Measurements from ENCODE around the gene COMMD3.

DNA sequence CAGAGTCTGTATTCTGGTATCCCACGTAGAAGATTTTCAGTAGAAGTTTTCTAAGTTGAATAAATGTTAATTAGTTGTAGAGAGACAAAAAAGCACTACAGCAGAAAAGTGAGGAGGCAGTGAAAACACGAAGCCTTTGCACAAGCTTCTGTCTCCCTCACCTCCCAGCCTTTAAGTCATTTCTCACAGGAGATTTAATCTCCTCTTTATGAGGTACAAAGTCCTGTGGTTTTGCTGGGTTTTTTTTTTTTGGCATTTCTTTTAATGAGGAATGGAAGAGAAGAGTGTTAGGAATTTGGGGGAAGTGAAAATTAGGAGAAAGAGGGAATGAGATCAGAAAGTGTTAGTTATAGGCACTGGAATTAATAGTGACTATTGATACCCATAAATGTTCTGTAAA lies 50.6 kb downstream of the COMMD3 start:
- TF ChIP-seq POLR2AphosphoS5 (IDR thresholded peaks at IDR 0.05; ENCODE audit: low read depth, low read length) (no peak), EP300 (IDR thresholded peaks at IDR 0.05; ENCODE audit: borderline replicate concordance in 1 of 2, low read depth in 2 of 2, low read length in 2 of 2) (no peak), ZNF274 (IDR thresholded peaks at IDR 0.05; ENCODE audit: borderline replicate concordance, extremely low read depth, low read length) (no peak), CTCF (IDR thresholded peaks at IDR 0.05; ENCODE audit: control extremely low read depth in 1 of 3, insufficient read depth in 1 of 3, low read depth in 1 of 3, low read length in 3 of 3) (no peak), GTF2F1 (IDR thresholded peaks at IDR 0.05; ENCODE audit: borderline replicate concordance, low read depth, low read length) (no peak), POLR2A (IDR thresholded peaks at IDR 0.05; ENCODE audit: control extremely low read depth in 1 of 2, low read depth in 2 of 2, low read length in 2 of 2) (no peak)

Data from H1 (cell line).